ENCODE measurements around the gene NEU4.

DNA sequence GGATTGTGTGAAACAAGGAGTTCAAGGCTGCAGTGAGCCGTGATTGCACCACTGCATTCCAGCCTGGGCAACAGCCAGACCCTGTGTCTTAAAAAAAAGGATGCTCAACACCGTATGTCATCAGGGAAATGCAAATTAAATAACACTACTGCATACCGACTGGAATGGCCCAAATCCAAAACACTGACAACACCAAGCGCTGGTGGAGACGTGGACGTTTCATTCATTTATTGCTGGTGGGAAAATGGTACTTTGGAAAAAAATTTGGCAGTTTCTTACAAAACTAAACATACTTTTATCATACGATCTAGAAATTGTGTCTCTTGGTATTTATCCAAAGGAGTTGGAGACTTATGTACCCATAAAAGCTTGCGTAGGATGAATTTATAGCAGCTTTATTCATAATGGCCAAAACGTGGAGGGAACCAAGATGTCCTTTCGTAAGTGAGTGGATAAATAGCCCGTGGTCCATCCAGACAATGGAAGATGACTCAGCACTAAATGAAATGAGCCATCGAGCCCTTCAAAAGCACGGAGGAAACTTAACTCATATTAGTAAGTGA, 24.2 kb downstream of the NEU4 start:
- TF ChIP-seq, protein P1, sequence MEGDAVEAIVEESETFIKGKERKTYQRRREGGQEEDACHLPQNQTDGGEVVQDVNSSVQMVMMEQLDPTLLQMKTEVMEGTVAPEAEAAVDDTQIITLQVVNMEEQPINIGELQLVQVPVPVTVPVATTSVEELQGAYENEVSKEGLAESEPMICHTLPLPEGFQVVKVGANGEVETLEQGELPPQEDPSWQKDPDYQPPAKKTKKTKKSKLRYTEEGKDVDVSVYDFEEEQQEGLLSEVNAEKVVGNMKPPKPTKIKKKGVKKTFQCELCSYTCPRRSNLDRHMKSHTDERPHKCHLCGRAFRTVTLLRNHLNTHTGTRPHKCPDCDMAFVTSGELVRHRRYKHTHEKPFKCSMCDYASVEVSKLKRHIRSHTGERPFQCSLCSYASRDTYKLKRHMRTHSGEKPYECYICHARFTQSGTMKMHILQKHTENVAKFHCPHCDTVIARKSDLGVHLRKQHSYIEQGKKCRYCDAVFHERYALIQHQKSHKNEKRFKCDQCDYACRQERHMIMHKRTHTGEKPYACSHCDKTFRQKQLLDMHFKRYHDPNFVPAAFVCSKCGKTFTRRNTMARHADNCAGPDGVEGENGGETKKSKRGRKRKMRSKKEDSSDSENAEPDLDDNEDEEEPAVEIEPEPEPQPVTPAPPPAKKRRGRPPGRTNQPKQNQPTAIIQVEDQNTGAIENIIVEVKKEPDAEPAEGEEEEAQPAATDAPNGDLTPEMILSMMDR (IDR thresholded peaks at IDR 0.05), result no peak
- TF ChIP-seq POLR2A (IDR thresholded peaks at IDR 0.05), result no peak

All from thyroid gland (tissue), 4 donors.